ENCODE data around the gene KCNAB3. TPM values are rescaled to one million over a fixed set of nuclear protein-coding genes. Genes with fewer than 3 reads are reported as not detected.

The KCNAB3 gene
- total and polyA plus RNA-seq, 8 donors, result 0.31 to 7.8 (median 2.9) TPM; not detected in 1

DNA sequence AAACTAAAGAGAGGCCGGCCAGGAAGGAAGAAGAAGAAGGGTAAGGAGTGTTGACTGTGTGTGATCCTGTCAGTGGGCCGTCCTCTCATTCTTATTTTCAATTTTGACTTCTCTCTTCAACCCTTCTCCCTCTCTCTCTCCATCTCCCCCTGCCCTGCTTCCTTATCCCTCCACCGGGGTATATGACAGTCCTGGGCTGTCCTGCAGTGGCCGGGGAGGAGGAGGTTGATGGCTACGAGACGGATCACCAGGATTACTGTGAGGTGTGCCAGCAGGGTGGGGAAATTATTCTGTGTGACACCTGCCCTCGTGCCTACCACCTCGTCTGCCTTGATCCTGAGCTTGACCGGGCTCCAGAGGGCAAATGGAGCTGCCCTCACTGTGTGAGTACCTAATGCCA, 35.4 kb downstream of the KCNAB3 start:
- no peak for DNase-seq
- intact Hi-C loops (cut with DNase I; ENCODE audit: low total_unique reads), result loop anchor here (10.0 kb wide), 1 partner anchor 91 kb away; no protein-coding TSS in a partner anchor
- WGBS, 5 donors, result 90 to 94% (median 92%) methylated on average over 9 of the region's 9 CpGs
- Histone ChIP-seq H3K9me3 (no peaks in the 10 kb centered on the region), H3K36me3 (peaks cover 61 to 93% (median 92%) of the 10 kb centered on the region in 4 donors), H3K4me1 (peaks cover 8 to 26% (median 11%) of the 10 kb centered on the region in 4 donors), H3K4me3 (no peak overlapping the region), H3K27ac (no peak overlapping the region), H3K27me3 (no peaks in the 10 kb centered on the region)
- TF ChIP-seq POLR2AphosphoS5 (IDR thresholded peaks at IDR 0.05) (no peak), EP300 (IDR thresholded peaks at IDR 0.05) (no peak), POLR2A (IDR thresholded peaks at IDR 0.05) (no peak)
- TF ChIP-seq, protein P1, sequence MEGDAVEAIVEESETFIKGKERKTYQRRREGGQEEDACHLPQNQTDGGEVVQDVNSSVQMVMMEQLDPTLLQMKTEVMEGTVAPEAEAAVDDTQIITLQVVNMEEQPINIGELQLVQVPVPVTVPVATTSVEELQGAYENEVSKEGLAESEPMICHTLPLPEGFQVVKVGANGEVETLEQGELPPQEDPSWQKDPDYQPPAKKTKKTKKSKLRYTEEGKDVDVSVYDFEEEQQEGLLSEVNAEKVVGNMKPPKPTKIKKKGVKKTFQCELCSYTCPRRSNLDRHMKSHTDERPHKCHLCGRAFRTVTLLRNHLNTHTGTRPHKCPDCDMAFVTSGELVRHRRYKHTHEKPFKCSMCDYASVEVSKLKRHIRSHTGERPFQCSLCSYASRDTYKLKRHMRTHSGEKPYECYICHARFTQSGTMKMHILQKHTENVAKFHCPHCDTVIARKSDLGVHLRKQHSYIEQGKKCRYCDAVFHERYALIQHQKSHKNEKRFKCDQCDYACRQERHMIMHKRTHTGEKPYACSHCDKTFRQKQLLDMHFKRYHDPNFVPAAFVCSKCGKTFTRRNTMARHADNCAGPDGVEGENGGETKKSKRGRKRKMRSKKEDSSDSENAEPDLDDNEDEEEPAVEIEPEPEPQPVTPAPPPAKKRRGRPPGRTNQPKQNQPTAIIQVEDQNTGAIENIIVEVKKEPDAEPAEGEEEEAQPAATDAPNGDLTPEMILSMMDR (IDR thresholded peaks at IDR 0.05), result no peak

DNA sequence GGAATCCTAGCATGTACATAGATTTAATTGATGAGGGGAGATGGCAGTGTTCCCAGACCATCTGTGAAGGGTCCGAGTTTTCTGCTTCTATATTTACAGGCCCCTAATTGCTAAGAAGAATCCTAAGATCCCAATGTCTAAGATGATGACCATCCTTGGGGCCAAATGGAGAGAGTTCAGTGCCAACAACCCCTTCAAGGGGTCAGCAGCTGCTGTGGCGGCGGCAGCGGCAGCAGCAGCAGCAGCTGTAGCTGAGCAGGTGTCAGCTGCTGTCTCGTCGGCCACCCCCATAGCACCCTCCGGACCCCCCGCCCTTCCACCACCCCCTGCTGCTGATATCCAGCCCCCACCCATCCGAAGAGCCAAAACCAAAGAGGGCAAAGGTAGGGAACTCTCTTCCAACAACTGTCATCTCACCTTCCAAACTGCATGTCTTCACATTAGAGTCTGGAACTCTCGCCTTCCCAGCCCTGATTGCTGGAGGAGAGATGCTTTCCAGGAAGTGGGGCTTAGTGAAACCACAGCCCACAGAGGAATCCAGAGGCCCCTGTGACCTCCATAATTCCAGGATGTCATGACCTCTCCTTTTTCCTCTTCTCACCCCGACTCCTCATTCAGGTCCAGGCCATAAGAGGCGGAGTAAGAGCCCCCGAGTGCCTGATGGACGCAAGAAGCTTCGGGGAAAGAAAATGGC, 36.3 kb downstream of the KCNAB3 start:
- 77 to 89% (median 85%) methylated on average over 12 to 15 of the region's 15 CpGs for WGBS, 5 donors
- peak in 1 of 2 donors; percentile 53 for DNase-seq
- intact Hi-C loops (cut with DNase I; ENCODE audit: low total_unique reads), result loop anchor here (10.0 kb wide), 1 partner anchor 91 kb away; no protein-coding TSS in a partner anchor

DNA sequence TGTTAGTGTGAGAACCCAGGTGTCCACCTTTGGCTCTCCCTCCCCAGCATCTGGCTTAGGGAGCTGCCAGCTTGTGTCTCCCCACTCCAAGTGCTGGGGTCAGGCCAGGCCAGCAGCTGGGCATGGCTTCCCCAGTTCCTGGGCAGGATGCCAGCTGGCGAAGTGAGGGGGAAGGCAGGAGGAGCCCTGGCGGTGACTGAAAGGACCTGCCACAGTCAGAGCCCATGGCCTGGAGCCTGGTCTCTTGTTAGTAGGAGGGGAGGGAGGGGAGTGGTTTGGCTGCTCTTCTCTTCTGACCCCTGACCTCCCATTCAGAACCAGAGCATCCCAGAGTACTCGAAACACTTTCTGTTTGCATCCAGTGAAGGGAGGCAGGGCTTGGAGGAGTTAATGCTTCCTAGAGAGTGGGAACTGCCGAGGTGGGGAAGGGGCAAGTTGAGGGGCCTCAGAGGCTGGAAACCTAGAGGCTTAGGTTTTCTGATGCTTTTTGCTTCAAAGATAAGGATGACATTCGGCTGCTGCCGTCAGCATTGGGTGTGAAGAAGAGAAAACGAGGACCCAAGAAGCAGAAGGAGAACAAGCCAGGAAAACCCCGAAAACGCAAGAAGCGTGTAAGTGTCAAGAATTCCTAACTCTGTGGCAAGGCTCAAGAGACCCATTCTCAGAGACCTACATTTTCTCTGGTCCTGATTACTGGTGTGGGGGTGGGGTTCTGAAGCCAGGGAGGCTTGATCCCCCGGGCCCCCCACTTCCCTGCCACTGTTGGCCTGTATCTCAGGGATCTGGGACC, 40.3 kb downstream of the KCNAB3 start:
- peak; percentile 96 to 99 for DNase-seq
- H3K9me3 ChIP-seq, result no peaks in the 10 kb centered on the region
- no peaks in the 10 kb centered on the region for H3K27me3 ChIP-seq
- H3K4me1 ChIP-seq, result peaks cover 24 to 51% (median 48%) of the 10 kb centered on the region in 4 donors
- TF ChIP-seq EP300 (IDR thresholded peaks at IDR 0.05) (peak; percentile 41), POLR2AphosphoS5 (IDR thresholded peaks at IDR 0.05) (peak; percentile 85 to 99 (median 97)), POLR2A (IDR thresholded peaks at IDR 0.05) (no peak)
- TF ChIP-seq, protein P1 (IDR thresholded peaks at IDR 0.05), result peak in 5 of 7 experiments; percentile 60 to 75 (median 65)
- peak overlapping the region; percentile 95 to 98 (median 97) for H3K27ac ChIP-seq
- peak overlapping the region in 1 of 4 donors; percentile 19 for H3K4me3 ChIP-seq
- 30 to 37% (median 37%) methylated on average over 11 of the region's 11 CpGs for WGBS, 5 donors
- peaks cover 23 to 46% (median 44%) of the 10 kb centered on the region in 4 donors for H3K36me3 ChIP-seq
- intact Hi-C loops (cut with DNase I; ENCODE audit: low total_unique reads), result no loop called here

More for the DNA sequence above, 36.3 kb downstream of the KCNAB3 start:
- Histone ChIP-seq H3K4me1 (peaks cover 17 to 34% (median 20%) of the 10 kb centered on the region in 4 donors), H3K9me3 (no peaks in the 10 kb centered on the region), H3K36me3 (peaks cover 52 to 84% (median 83%) of the 10 kb centered on the region in 4 donors), H3K4me3 (no peak overlapping the region), H3K27ac (no peak overlapping the region), H3K27me3 (no peaks in the 10 kb centered on the region)
- TF ChIP-seq, protein P1 (IDR thresholded peaks at IDR 0.05), result no peak
- TF ChIP-seq POLR2A (IDR thresholded peaks at IDR 0.05) (no peak), POLR2AphosphoS5 (IDR thresholded peaks at IDR 0.05) (no peak), EP300 (IDR thresholded peaks at IDR 0.05) (no peak)

DNA sequence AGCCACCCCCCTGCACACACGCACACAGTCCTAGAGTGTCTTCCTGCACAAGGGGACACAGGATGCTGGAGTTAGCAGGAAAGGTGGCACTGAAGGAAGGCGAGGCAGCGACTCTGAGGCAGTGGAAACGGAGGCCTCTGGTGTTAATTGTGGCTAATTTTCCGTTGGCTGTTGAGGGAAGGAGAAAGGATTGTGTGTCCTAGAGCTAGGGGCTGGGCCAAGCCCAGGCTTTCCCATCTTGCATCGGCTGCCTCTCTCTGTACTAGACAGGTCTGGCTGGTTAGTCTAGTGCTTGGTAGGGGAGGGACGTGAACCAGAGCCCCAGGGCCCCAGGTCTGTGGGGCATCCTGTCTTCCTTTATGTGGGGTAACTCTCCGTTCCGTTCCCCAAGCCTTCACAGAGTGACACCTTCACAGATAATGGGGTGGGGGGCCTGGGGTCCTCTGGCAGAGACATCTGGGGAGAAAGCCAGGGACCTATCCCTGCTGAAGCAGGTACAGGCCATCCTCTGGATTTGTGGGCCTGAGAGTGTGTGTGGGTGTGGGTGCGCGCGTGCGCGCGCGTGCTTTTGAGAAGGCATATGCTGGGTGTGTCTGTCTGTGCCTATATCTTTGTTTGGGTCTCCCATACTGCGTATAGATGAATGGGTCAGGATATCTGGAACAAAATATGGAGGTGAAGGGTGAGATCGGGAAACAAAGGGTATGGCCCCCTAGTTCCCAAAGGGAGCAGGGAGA, 41.3 kb downstream of the KCNAB3 start, which contains the start of gene CHD3:
Gene CHD3, plus strand, starts transcription at position 606 of the 737 bp plus-strand sequence. CDS start 212 bp downstream, outside the sequence.
- Histone ChIP-seq H3K4me3 (peak within 1 kb of the TSS; percentile 78 to 93 (median 84)), H3K9me3 (no peaks in the 10 kb centered on the region), H3K4me1 (peaks cover 24 to 61% (median 55%) of the 10 kb centered on the region in 4 donors), H3K27me3 (no peaks in the 10 kb centered on the region), H3K36me3 (peaks cover 13 to 35% (median 34%) of the 10 kb centered on the region in 4 donors), H3K27ac (peak within 1 kb of the TSS; percentile 95 to 98 (median 97))
- intact Hi-C loops (cut with DNase I; ENCODE audit: low total_unique reads), result no loop called here
- peak; percentile 61 to 82 for DNase-seq
- WGBS, 5 donors, result 13 to 30% (median 21%) methylated on average over 16 to 18 of the region's 18 CpGs
- TF ChIP-seq POLR2A (IDR thresholded peaks at IDR 0.05) (no peak), EP300 (IDR thresholded peaks at IDR 0.05) (no peak), POLR2AphosphoS5 (IDR thresholded peaks at IDR 0.05) (no peak)
- TF ChIP-seq, protein P1 (IDR thresholded peaks at IDR 0.05), result no peak
